Spleen (tissue), 7 donors: ENCODE results near the gene KCNJ6.

Experiments
- CTCF ChIP-seq, 11 experiments: fragments of 200-600 bp in 7 of 11; fragments of 450-650 bp in 4 of 11; sonication (generic) in 4 of 11; IDR thresholded peaks in 8 of 11; conservative IDR thresholded peaks in 3 of 11; 1 replicate in 7 of 11; 2 replicates in 4 of 11; pipeline versions ENCODE4 v1.4.0 to v1.8.0; 2016 to 2021; ENCODE audit warnings: antibody characterized with exemption in 11 of 11, inconsistent platforms in 4 of 11, mild to moderate bottlenecking in 1 of 11
- POLR2A ChIP-seq, 3 donors: fragments of 450-650 bp; IDR thresholded peaks; one replicate each; pipeline ENCODE4 v1.5.1; 2017; ENCODE audit warnings: antibody characterized with exemption in 3 of 3, mild to moderate bottlenecking in 1 of 3
- POLR2AphosphoS5 ChIP-seq, 3 donors: sonication (generic); formaldehyde crosslinking; IDR thresholded peaks; one replicate each; pipeline ENCODE4 v1.5.1; 2017; ENCODE audit warnings: antibody characterized with exemption in 3 of 3
- donor health status: DM: no; HTN: no; CAD: no; lungs with moderate emphysema.
- donor health status: DM: no; HTN: no; CAD: no.
- donor health status: DM: no; HTN: no; CAD: no.

DNA sequence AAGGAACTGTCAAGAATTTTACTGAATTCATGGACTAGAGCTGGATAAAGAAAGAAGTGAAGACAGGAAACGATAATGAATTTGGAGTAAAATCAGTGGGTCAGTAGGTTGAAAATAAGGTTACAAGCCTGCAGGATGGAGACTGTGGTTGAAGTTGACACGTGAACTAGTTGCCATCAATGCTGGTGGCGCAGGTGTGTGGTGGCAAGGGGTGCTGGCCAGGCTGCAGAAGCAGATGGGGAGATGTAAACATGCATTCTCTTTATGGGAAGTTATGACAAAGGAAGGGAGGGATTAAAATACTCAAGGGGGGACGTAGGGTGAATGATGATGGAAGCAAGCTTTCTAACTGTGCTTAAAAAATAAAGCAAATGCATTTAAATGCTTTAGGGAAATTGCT, 263.1 kb downstream of the KCNJ6 start:
- no peak for TF ChIP-seq POLR2A (IDR thresholded peaks at IDR 0.05)
- TF ChIP-seq CTCF (IDR thresholded peaks at IDR 0.05 in 8 of 11, conservative IDR thresholded peaks at IDR 0.05 in 3 of 11), result no peak
- TF ChIP-seq POLR2AphosphoS5 (IDR thresholded peaks at IDR 0.05), result no peak
